BE2C (cell line): ENCODE results near the gene KRT13.

Experiments
- DNase-seq: peaks from one replicate; pipeline ENCODE4 v3.0.0-alpha.2; 2020
- H3K27me3 ChIP-seq: fragments of 250-450 bp; sonication (Bioruptor Pico); 2 replicates; pipeline ENCODE4 v1.5.1; 2020; ENCODE audit warnings: mild to moderate bottlenecking
- H3K36me3 ChIP-seq: fragments of 250-450 bp; sonication (Bioruptor Pico); 2 replicates; pipeline ENCODE4 v1.5.1; 2020; ENCODE audit warnings: mild to moderate bottlenecking
- H3K4me1 ChIP-seq: fragments of 250-450 bp; sonication (Bioruptor Pico); 2 replicates; pipeline ENCODE4 v1.5.1; 2020
- H3K4me3 ChIP-seq: 2 replicates; pipeline ENCODE4 v1.5.1; 2011; ENCODE audit warnings: low read depth, low read length
- H3K9me3 ChIP-seq: fragments of 250-450 bp; sonication (Bioruptor Pico); 2 replicates; pipeline ENCODE4 v1.5.1; 2020
- TF ChIP-seq, protein P1 (sequence below): IDR thresholded peaks from 2 replicates; pipeline ENCODE4 v1.5.1; 2012; ENCODE audit warnings: mild to moderate bottlenecking, low read depth, low read length

The KRT13 gene

DNA sequence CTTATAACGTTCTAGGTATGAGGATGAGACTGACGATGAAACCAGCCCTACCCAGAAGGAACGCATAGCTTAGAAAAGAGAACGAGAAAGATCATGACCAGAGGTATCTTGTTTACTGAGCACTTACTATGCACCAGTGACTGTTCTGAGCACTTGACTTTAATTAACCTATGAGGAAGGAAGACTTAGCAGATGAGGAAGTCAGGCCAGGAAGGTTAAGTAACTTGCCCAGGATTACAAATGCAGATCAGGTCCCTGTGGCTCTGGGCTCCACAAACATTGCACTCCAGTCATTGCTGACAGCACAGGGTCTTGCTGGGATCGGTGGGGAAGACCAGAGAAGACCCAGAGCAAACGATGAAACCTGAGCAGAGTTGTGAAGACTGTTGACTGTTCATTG, 7.1 kb downstream of the KRT13 start:
- TF ChIP-seq, protein P1, sequence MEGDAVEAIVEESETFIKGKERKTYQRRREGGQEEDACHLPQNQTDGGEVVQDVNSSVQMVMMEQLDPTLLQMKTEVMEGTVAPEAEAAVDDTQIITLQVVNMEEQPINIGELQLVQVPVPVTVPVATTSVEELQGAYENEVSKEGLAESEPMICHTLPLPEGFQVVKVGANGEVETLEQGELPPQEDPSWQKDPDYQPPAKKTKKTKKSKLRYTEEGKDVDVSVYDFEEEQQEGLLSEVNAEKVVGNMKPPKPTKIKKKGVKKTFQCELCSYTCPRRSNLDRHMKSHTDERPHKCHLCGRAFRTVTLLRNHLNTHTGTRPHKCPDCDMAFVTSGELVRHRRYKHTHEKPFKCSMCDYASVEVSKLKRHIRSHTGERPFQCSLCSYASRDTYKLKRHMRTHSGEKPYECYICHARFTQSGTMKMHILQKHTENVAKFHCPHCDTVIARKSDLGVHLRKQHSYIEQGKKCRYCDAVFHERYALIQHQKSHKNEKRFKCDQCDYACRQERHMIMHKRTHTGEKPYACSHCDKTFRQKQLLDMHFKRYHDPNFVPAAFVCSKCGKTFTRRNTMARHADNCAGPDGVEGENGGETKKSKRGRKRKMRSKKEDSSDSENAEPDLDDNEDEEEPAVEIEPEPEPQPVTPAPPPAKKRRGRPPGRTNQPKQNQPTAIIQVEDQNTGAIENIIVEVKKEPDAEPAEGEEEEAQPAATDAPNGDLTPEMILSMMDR: no peak
- H3K36me3 ChIP-seq: no peaks in the 10 kb centered on the region
- H3K9me3 ChIP-seq: no peaks in the 10 kb centered on the region
- no peak for DNase-seq
- no peaks in the 10 kb centered on the region for H3K27me3 ChIP-seq
- no peak overlapping the region for H3K4me3 ChIP-seq
- H3K4me1 ChIP-seq: peaks cover 5% of the 10 kb centered on the region; the same call in 1 of the 2 replicates

GRCh38 chr17:41496803-41497484, 8.5 kb downstream of the KRT13 start:
- Histone ChIP-seq H3K4me3 (no peak overlapping the region), H3K27me3 (no peaks in the 10 kb centered on the region), H3K4me1 (peaks cover 13% of the 10 kb centered on the region), H3K36me3 (no peaks in the 10 kb centered on the region), H3K9me3 (no peaks in the 10 kb centered on the region)
- DNase-seq: peak; percentile 84
- TF ChIP-seq, protein P1: peak; percentile 91

- no peak for DNase-seq
- H3K36me3 ChIP-seq: no peaks in the 10 kb centered on the region
- peaks cover 7% of the 10 kb centered on the region for H3K4me1 ChIP-seq
- H3K9me3 ChIP-seq: no peaks in the 10 kb centered on the region
- H3K4me3 ChIP-seq: no peak overlapping the region
- H3K27me3 ChIP-seq: no peaks in the 10 kb centered on the region
- TF ChIP-seq, protein P1: no peak
These were observed 10.9 kb downstream of the KRT13 start for GRCh38 chr17:41494524-41494923.

GRCh38 chr17:41492771-41493170, 12.6 kb downstream of the KRT13 start:
- DNase-seq: peak; percentile 70
- Histone ChIP-seq H3K36me3 (no peaks in the 10 kb centered on the region), H3K27me3 (no peaks in the 10 kb centered on the region), H3K4me3 (no peak overlapping the region), H3K4me1 (peaks cover 7% of the 10 kb centered on the region), H3K9me3 (no peaks in the 10 kb centered on the region)
- TF ChIP-seq, protein P1: no peak

DNA sequence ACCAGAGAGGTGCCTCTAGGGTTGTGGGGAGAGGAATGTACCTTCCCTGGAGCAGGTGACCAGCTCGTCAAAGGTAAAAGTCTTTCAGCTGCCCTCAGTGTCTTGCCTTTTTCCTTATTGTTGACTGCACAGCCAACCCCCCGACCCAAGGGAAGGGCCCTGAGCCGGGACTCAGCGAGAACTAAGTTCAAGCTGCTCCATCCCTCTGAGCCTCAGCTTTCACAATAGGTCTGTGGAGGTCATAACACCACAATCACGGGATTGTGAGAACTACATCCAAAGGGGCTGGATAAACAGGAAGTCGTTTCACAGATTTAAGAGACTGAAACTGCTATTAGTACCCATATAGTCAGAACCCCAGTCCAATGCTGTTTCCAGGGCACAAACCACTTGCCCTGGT, 13.1 kb downstream of the KRT13 start:
- DNase-seq: no peak
- TF ChIP-seq, protein P1: no peak
- H3K4me1 ChIP-seq: peaks cover 7% of the 10 kb centered on the region
- no peak overlapping the region for H3K4me3 ChIP-seq
- H3K9me3 ChIP-seq: no peaks in the 10 kb centered on the region
- no peaks in the 10 kb centered on the region for H3K36me3 ChIP-seq
- no peaks in the 10 kb centered on the region for H3K27me3 ChIP-seq

DNA sequence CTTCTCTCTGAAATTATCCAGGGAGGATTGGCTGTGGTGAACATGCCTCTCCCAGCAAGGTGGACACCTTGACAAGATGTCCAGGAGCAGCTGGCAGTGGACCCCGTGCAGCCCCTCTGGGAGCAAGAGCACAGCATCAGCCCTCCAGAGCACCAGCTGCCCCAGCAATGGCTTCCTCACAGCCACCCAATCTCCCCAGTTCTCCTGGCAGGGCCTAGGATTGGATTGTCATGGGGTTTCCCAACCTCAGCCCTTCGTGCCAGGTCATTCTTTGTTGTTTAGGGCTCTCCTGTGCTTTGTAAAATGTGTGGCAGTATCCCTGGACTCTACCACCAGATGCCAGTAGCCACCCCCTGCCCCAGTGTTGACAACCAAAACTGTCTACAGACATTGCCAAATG, 13.9 kb downstream of the KRT13 start:
- DNase-seq: no peak
- Histone ChIP-seq H3K9me3 (no peaks in the 10 kb centered on the region), H3K4me1 (peaks cover 7% of the 10 kb centered on the region), H3K27me3 (no peaks in the 10 kb centered on the region), H3K4me3 (no peak overlapping the region), H3K36me3 (no peaks in the 10 kb centered on the region)
- TF ChIP-seq, protein P1: no peak
